Measurements from ENCODE around the gene HPGD.

Gene HPGD

GRCh38 chr4:174485025-174485424 lies 37.3 kb downstream of the HPGD start:
- Histone ChIP-seq H3K4me3 (ENCODE audit: low read depth in 1 of 2, low read length in 2 of 2) (no peak overlapping the region), H3K27me3 (ENCODE audit: insufficient read depth, low read length, poor library complexity) (no peaks in the 10 kb centered on the region), H3K9me3 (ENCODE audit: insufficient read depth, low read length, severe bottlenecking) (no peaks in the 10 kb centered on the region), H3K36me3 (ENCODE audit: insufficient read depth, low read length) (no peaks in the 10 kb centered on the region), H3K79me2 (ENCODE audit: insufficient read depth, low read length) (no peaks in the 10 kb centered on the region), H3K4me1 (ENCODE audit: insufficient read depth, low read length) (no peaks in the 10 kb centered on the region), H4K20me1 (ENCODE audit: insufficient read depth, low read length) (no peaks in the 10 kb centered on the region), H3K27ac (ENCODE audit: low read length) (no peak overlapping the region), H3K9ac (ENCODE audit: low read depth, low read length) (no peak overlapping the region), H2AFZ (ENCODE audit: low read depth, low read length) (no peak overlapping the region), H3K4me2 (ENCODE audit: insufficient read depth, low read length) (no peak overlapping the region)
- ATAC-seq (ENCODE audit: insufficient read depth, low read depth) (no peak), DNase-seq (no peak)
- no peak for TF ChIP-seq CTCF (IDR thresholded peaks at IDR 0.05; ENCODE audit: borderline replicate concordance, extremely low read depth, low read length, poor library complexity, severe bottlenecking)
- no peak for TF ChIP-seq EZH2 (IDR thresholded peaks at IDR 0.05; ENCODE audit: borderline replicate concordance, low read depth, low read length, severe bottlenecking)

- H3K4me3 ChIP-seq (ENCODE audit: low read depth in 1 of 2, low read length in 2 of 2), result no peak overlapping the region
- no peaks in the 10 kb centered on the region for H3K27me3 ChIP-seq (ENCODE audit: insufficient read depth, low read length, poor library complexity)
- no peaks in the 10 kb centered on the region for H3K9me3 ChIP-seq (ENCODE audit: insufficient read depth, low read length, severe bottlenecking)
- no peak for ATAC-seq (ENCODE audit: insufficient read depth, low read depth)
- no peak for DNase-seq
- H3K9ac ChIP-seq (ENCODE audit: low read depth, low read length), result no peak overlapping the region
- H3K79me2 ChIP-seq (ENCODE audit: insufficient read depth, low read length), result no peaks in the 10 kb centered on the region
- H4K20me1 ChIP-seq (ENCODE audit: insufficient read depth, low read length), result no peaks in the 10 kb centered on the region
- no peak overlapping the region for H3K4me2 ChIP-seq (ENCODE audit: insufficient read depth, low read length)
- TF ChIP-seq CTCF (IDR thresholded peaks at IDR 0.05; ENCODE audit: borderline replicate concordance, extremely low read depth, low read length, poor library complexity, severe bottlenecking) (no peak), EZH2 (IDR thresholded peaks at IDR 0.05; ENCODE audit: borderline replicate concordance, low read depth, low read length, severe bottlenecking) (no peak)
- H3K27ac ChIP-seq (ENCODE audit: low read length), result no peak overlapping the region
- H3K36me3 ChIP-seq (ENCODE audit: insufficient read depth, low read length), result no peaks in the 10 kb centered on the region
- H2AFZ ChIP-seq (ENCODE audit: low read depth, low read length), result no peak overlapping the region
- no peaks in the 10 kb centered on the region for H3K4me1 ChIP-seq (ENCODE audit: insufficient read depth, low read length)
Measured at GRCh38 chr4:174483792-174484191, 38.5 kb downstream of the HPGD start.

- H3K4me3 ChIP-seq (ENCODE audit: low read depth in 1 of 2, low read length in 2 of 2), result no peak overlapping the region
- H3K27me3 ChIP-seq (ENCODE audit: insufficient read depth, low read length, poor library complexity), result no peaks in the 10 kb centered on the region
- H3K79me2 ChIP-seq (ENCODE audit: insufficient read depth, low read length), result no peaks in the 10 kb centered on the region
Measured at GRCh38 chr4:174479140-174479539, 43.1 kb downstream of the HPGD start.

More at GRCh38 chr4:174479140-174479539, 43.1 kb downstream of the HPGD start:
- Histone ChIP-seq H3K4me2 (ENCODE audit: insufficient read depth, low read length) (no peak overlapping the region), H3K27ac (ENCODE audit: low read length) (no peak overlapping the region), H3K9me3 (ENCODE audit: insufficient read depth, low read length, severe bottlenecking) (no peaks in the 10 kb centered on the region), H3K36me3 (ENCODE audit: insufficient read depth, low read length) (no peaks in the 10 kb centered on the region), H3K9ac (ENCODE audit: low read depth, low read length) (no peak overlapping the region), H3K4me1 (ENCODE audit: insufficient read depth, low read length) (no peaks in the 10 kb centered on the region), H4K20me1 (ENCODE audit: insufficient read depth, low read length) (no peaks in the 10 kb centered on the region), H2AFZ (ENCODE audit: low read depth, low read length) (no peak overlapping the region)
- TF ChIP-seq CTCF (IDR thresholded peaks at IDR 0.05; ENCODE audit: borderline replicate concordance, extremely low read depth, low read length, poor library complexity, severe bottlenecking), result no peak
- TF ChIP-seq EZH2 (IDR thresholded peaks at IDR 0.05; ENCODE audit: borderline replicate concordance, low read depth, low read length, severe bottlenecking), result no peak
- ATAC-seq (ENCODE audit: insufficient read depth, low read depth) (no peak), DNase-seq (no peak)
